HG03175 (cell line): ENCODE data around the gene ACSL5.
"Not testable (repeated sequence)": the region's sequence is repeated elsewhere in the genome, so short reads cannot be mapped to it uniquely, and the experiment has no call there.

ENCODE experiments used
- ATAC-seq: cut with Tn5 transposase; IDR thresholded peaks from one replicate; pipeline ENCODE4 v1.9.1; 2021; ENCODE audit warnings: mild to moderate bottlenecking, moderate library complexity; ENCODE audit not compliant: unreplicated experiment

Gene ACSL5

GRCh38 chr10:112349521-112350085 is 24.3 kb upstream of the ACSL5 start:
- no peak for ATAC-seq

GRCh38 chr10:112351146-112351545 is 22.8 kb upstream of the ACSL5 start:
- ATAC-seq: no peak

- ATAC-seq: no peak
These were observed 21.9 kb upstream of the ACSL5 start for GRCh38 chr10:112352044-112352443.

GRCh38 chr10:112353046-112353445 is 20.9 kb upstream of the ACSL5 start:
- no peak for ATAC-seq

- ATAC-seq: no peak
These were observed 17.2 kb upstream of the ACSL5 start for GRCh38 chr10:112356686-112357085.

- ATAC-seq: no peak
These were observed 14.2 kb upstream of the ACSL5 start for GRCh38 chr10:112359606-112360307.

GRCh38 chr10:112360308-112361270 is 13.3 kb upstream of the ACSL5 start:
- no peak for ATAC-seq

- ATAC-seq: no peak
These were observed 11.8 kb upstream of the ACSL5 start for GRCh38 chr10:112361951-112362751.

- ATAC-seq: no peak
These were observed 11.1 kb upstream of the ACSL5 start for GRCh38 chr10:112362833-112363232.

- no peak for ATAC-seq
These were observed 9.9 kb upstream of the ACSL5 start for GRCh38 chr10:112363696-112364688.

GRCh38 chr10:112365014-112365432 is 8.9 kb upstream of the ACSL5 start:
- no peak for ATAC-seq

- no peak for ATAC-seq
These were observed 8.5 kb upstream of the ACSL5 start for GRCh38 chr10:112365451-112365850.

- ATAC-seq: no peak
These were observed 6.9 kb upstream of the ACSL5 start for GRCh38 chr10:112366992-112367391.

GRCh38 chr10:112367516-112367915 is 6.4 kb upstream of the ACSL5 start:
- ATAC-seq: no peak

GRCh38 chr10:112369495-112370423 is 4.2 kb upstream of the ACSL5 start:
- peak; percentile 97 for ATAC-seq

GRCh38 chr10:112370424-112370819 is 3.5 kb upstream of the ACSL5 start:
- no peak for ATAC-seq

- not testable (repeated sequence) for ATAC-seq
These were observed 2.6 kb upstream of the ACSL5 start for GRCh38 chr10:112371326-112371725.

GRCh38 chr10:112372182-112372810 is 1.6 kb upstream of the ACSL5 start:
- not testable (repeated sequence) for ATAC-seq
